Astrocyte (in vitro differentiated cells and primary cell): ENCODE results near the gene CDK6. TPM values are rescaled to one million over a fixed set of nuclear protein-coding genes. Genes with fewer than 3 reads are reported as not detected.

Experiments used
- DNase-seq: peaks from one replicate; pipeline ENCODE4 v3.0.0-alpha.2; 2010; ENCODE audit warnings: low read depth
- FAIRE-seq: peaks from 2 replicates; lab custom pipeline; 2011; peaks lifted over from hg19 to GRCh38; lab: Jason Lieb, UNC
- H2AFZ ChIP-seq: 2 replicates; pipeline ENCODE4 v1.6.0; 2012; ENCODE audit warnings: low read depth, low read length, inconsistent platforms
- H3K27ac ChIP-seq: 2 replicates; pipeline ENCODE4 v1.5.1; 2011; ENCODE audit warnings: low read depth, low read length, inconsistent platforms
- H3K27me3 ChIP-seq: 2 replicates; pipeline ENCODE4 v1.6.0; 2011; ENCODE audit warnings: low read length, inconsistent platforms; ENCODE audit not compliant: insufficient read depth
- H3K36me3 ChIP-seq: 2 replicates; pipeline ENCODE4 v1.5.1; 2011; ENCODE audit warnings: low read length, inconsistent platforms; ENCODE audit not compliant: insufficient read depth
- H3K4me1 ChIP-seq: 2 replicates; pipeline ENCODE4 v1.5.1; 2011; ENCODE audit warnings: low read length, inconsistent platforms; ENCODE audit not compliant: insufficient read depth
- H3K4me2 ChIP-seq: 2 replicates; pipeline ENCODE4 v1.6.0; 2012; ENCODE audit warnings: low read length, inconsistent platforms
- H3K4me3 ChIP-seq: 2 replicates; pipeline ENCODE4 v1.5.1; 2011; ENCODE audit warnings: low read depth, mild to moderate bottlenecking, low read length, inconsistent platforms; ENCODE audit not compliant: insufficient read depth
- H3K79me2 ChIP-seq: 2 replicates; pipeline ENCODE4 v1.6.0; 2012; ENCODE audit warnings: mild to moderate bottlenecking, low read length, inconsistent platforms; ENCODE audit not compliant: insufficient read depth
- H3K9ac ChIP-seq: 2 replicates; pipeline ENCODE4 v1.6.0; 2012; ENCODE audit warnings: mild to moderate bottlenecking, low read length, inconsistent platforms
- H3K9me3 ChIP-seq: 2 replicates; pipeline ENCODE4 v1.5.1; 2012; ENCODE audit warnings: low read depth, mild to moderate bottlenecking, low read length, inconsistent platforms; ENCODE audit not compliant: insufficient read depth
- H4K20me1 ChIP-seq: 2 replicates; pipeline ENCODE4 v1.6.0; 2012; ENCODE audit warnings: low read length, inconsistent platforms; ENCODE audit not compliant: insufficient read depth
- H3K27ac Mint-ChIP-seq: one replicate; pipeline ENCODE4 v1.8.0; 2021; ENCODE audit warnings: mild to moderate bottlenecking, mixed read lengths; ENCODE audit not compliant: unreplicated experiment
- H3K27me3 Mint-ChIP-seq: one replicate; pipeline ENCODE4 v1.8.0; 2021; ENCODE audit warnings: low read depth, mixed read lengths; ENCODE audit not compliant: unreplicated experiment
- H3K36me3 Mint-ChIP-seq: one replicate; pipeline ENCODE4 v1.8.0; 2021; ENCODE audit warnings: low read depth, mixed read lengths; ENCODE audit not compliant: unreplicated experiment
- H3K4me1 Mint-ChIP-seq: one replicate; pipeline ENCODE4 v1.8.0; 2021; ENCODE audit warnings: low read depth, mixed read lengths; ENCODE audit not compliant: unreplicated experiment
- H3K4me3 Mint-ChIP-seq: one replicate; pipeline ENCODE4 v1.8.0; 2021; ENCODE audit warnings: mild to moderate bottlenecking, moderate library complexity, mixed read lengths; ENCODE audit not compliant: unreplicated experiment
- H3K9me3 Mint-ChIP-seq: one replicate; pipeline ENCODE4 v1.8.0; 2021; ENCODE audit warnings: mild to moderate bottlenecking, mixed read lengths; ENCODE audit not compliant: unreplicated experiment
- CTCF ChIP-seq: IDR thresholded peaks from 2 replicates; pipeline ENCODE4 v1.5.1; 2011; ENCODE audit warnings: low read depth, mild to moderate bottlenecking, inconsistent platforms, low read length, moderate library complexity; ENCODE audit not compliant: insufficient read depth
- EZH2 ChIP-seq: IDR thresholded peaks from 2 replicates; pipeline ENCODE4 v1.6.1; 2012; ENCODE audit warnings: mild to moderate bottlenecking, low read length, inconsistent platforms; ENCODE audit not compliant: insufficient read depth
- total RNA-seq: library from RNA; stranded (reverse); gene quantifications from 2 replicates; pipeline ENCODE4 v1.2.1, GENCODE V29; 2021

Gene CDK6
- total RNA-seq, 1 donor from 2014 or later: 160 TPM

- Histone ChIP-seq H3K4me1 (peaks cover 63% of the 10 kb centered on the region), H3K27me3 (no peaks in the 10 kb centered on the region), H3K4me2 (peak overlapping the region; percentile 2), H3K9ac (no peak overlapping the region), H3K27ac (peak overlapping the region; percentile 96), H3K4me3 (no peak overlapping the region), H3K79me2 (peaks cover 82% of the 10 kb centered on the region), H4K20me1 (peaks cover 4% of the 10 kb centered on the region), H2AFZ (no peak overlapping the region), H3K36me3 (no peaks in the 10 kb centered on the region), H3K9me3 (no peaks in the 10 kb centered on the region)
- Mint-ChIP-seq H3K27me3 (no peaks in the 10 kb centered on the region), H3K9me3 (no peaks in the 10 kb centered on the region), H3K4me3 (peak overlapping the region; percentile 16), H3K36me3 (peaks cover 13% of the 10 kb centered on the region), H3K27ac (peak overlapping the region; percentile 93), H3K4me1 (peaks cover 63% of the 10 kb centered on the region)
- TF ChIP-seq CTCF (no peak), EZH2 (no peak)
- no peak for FAIRE-seq
- DNase-seq: peak; percentile 65
These were observed 85.9 kb downstream of the CDK6 start for GRCh38 chr7:92750447-92750839.

GRCh38 chr7:92749832-92750446 lies 86.4 kb downstream of the CDK6 start:
- Histone ChIP-seq H3K27me3 (no peaks in the 10 kb centered on the region), H4K20me1 (peaks cover 4% of the 10 kb centered on the region), H3K4me2 (no peak overlapping the region), H2AFZ (no peak overlapping the region), H3K79me2 (peaks cover 82% of the 10 kb centered on the region), H3K4me1 (peaks cover 60% of the 10 kb centered on the region), H3K9ac (no peak overlapping the region), H3K4me3 (no peak overlapping the region), H3K9me3 (no peaks in the 10 kb centered on the region), H3K27ac (peak overlapping the region; percentile 96), H3K36me3 (no peaks in the 10 kb centered on the region)
- Mint-ChIP-seq H3K27me3 (no peaks in the 10 kb centered on the region), H3K27ac (peak overlapping the region; percentile 93), H3K36me3 (peaks cover 13% of the 10 kb centered on the region), H3K4me3 (no peak overlapping the region), H3K4me1 (peaks cover 62% of the 10 kb centered on the region), H3K9me3 (no peaks in the 10 kb centered on the region)
- DNase-seq: no peak
- TF ChIP-seq CTCF (no peak), EZH2 (no peak)
- no peak for FAIRE-seq

GRCh38 chr7:92749327-92749755 lies 87.0 kb downstream of the CDK6 start:
- peak overlapping the region; percentile 96 for H3K27ac ChIP-seq
- no peak for DNase-seq
- Mint-ChIP-seq H3K4me3 (no peak overlapping the region), H3K27ac (peak overlapping the region; percentile 6), H3K4me1 (peaks cover 56% of the 10 kb centered on the region), H3K36me3 (peaks cover 12% of the 10 kb centered on the region), H3K27me3 (no peaks in the 10 kb centered on the region), H3K9me3 (no peaks in the 10 kb centered on the region)
- H3K27me3 ChIP-seq: no peaks in the 10 kb centered on the region
- no peaks in the 10 kb centered on the region for H3K9me3 ChIP-seq
- no peak overlapping the region for H2AFZ ChIP-seq
- peaks cover 4% of the 10 kb centered on the region for H4K20me1 ChIP-seq
- no peak overlapping the region for H3K4me3 ChIP-seq
- no peak for FAIRE-seq
- no peak overlapping the region for H3K9ac ChIP-seq
- H3K4me1 ChIP-seq: peaks cover 57% of the 10 kb centered on the region
- H3K4me2 ChIP-seq: no peak overlapping the region
- H3K79me2 ChIP-seq: peaks cover 82% of the 10 kb centered on the region
- no peak for TF ChIP-seq CTCF
- no peak for TF ChIP-seq EZH2
- H3K36me3 ChIP-seq: peaks cover under 1% of the 10 kb centered on the region
